HCEC 1CT (cell line): ENCODE data around the gene BABAM2.
A peak's percentile ranks its signal among the peaks of the same experiment; 100 is the strongest.
"Not testable (repeated sequence)": the region's sequence is repeated elsewhere in the genome, so short reads cannot be mapped to it uniquely, and the experiment has no call there.

Experiments used
- DNase-seq: peaks from one replicate; pipeline ENCODE4 v3.0.0-alpha.2; 2017

BABAM2 gene

GRCh38 chr2:28084564-28084963 is 194.0 kb downstream of the BABAM2 start:
- DNase-seq, result no peak

GRCh38 chr2:28085201-28085600 is 194.7 kb downstream of the BABAM2 start:
- no peak for DNase-seq

GRCh38 chr2:28086611-28087010 is 196.1 kb downstream of the BABAM2 start:
- no peak for DNase-seq

- DNase-seq, result peak; percentile 80
Observed at GRCh38 chr2:28088970-28089369, 198.4 kb downstream of the BABAM2 start.

GRCh38 chr2:28089486-28089885 is 199.0 kb downstream of the BABAM2 start:
- DNase-seq, result no peak

- DNase-seq, result no peak
Observed at GRCh38 chr2:28093308-28093707, 202.8 kb downstream of the BABAM2 start.

GRCh38 chr2:28093768-28094167 is 203.2 kb downstream of the BABAM2 start:
- DNase-seq, result no peak

GRCh38 chr2:28094739-28095138 is 204.2 kb downstream of the BABAM2 start:
- no peak for DNase-seq

GRCh38 chr2:28095622-28096021 is 205.1 kb downstream of the BABAM2 start:
- no peak for DNase-seq

- peak; percentile 50 for DNase-seq
Observed at GRCh38 chr2:28096421-28096820, 205.9 kb downstream of the BABAM2 start.

GRCh38 chr2:28098501-28099225 is 208.1 kb downstream of the BABAM2 start:
- DNase-seq, result no peak

GRCh38 chr2:28101123-28101522 is 210.6 kb downstream of the BABAM2 start:
- peak; percentile 36 for DNase-seq

- DNase-seq, result peak; percentile 5
Observed at GRCh38 chr2:28101892-28102291, 211.4 kb downstream of the BABAM2 start.

GRCh38 chr2:28102455-28102874 is 211.9 kb downstream of the BABAM2 start:
- peak; percentile 84 for DNase-seq

GRCh38 chr2:28103611-28104010 is 213.1 kb downstream of the BABAM2 start:
- DNase-seq, result no peak

GRCh38 chr2:28108143-28108542 is 217.6 kb downstream of the BABAM2 start:
- no peak for DNase-seq

GRCh38 chr2:28113771-28114170 is 223.2 kb downstream of the BABAM2 start:
- not testable (repeated sequence) for DNase-seq

GRCh38 chr2:28117104-28117596 is 226.6 kb downstream of the BABAM2 start:
- DNase-seq, result no peak

- no peak for DNase-seq
Observed at GRCh38 chr2:28119631-28120030, 229.1 kb downstream of the BABAM2 start.

GRCh38 chr2:28128281-28128950 is 237.9 kb downstream of the BABAM2 start:
- DNase-seq, result peak; percentile 58

- peak; percentile 45 for DNase-seq
Observed at GRCh38 chr2:28129955-28130695, 239.6 kb downstream of the BABAM2 start.

- DNase-seq, result no peak
Observed at GRCh38 chr2:28133778-28134177, 243.2 kb downstream of the BABAM2 start.

- no peak for DNase-seq
Observed at GRCh38 chr2:28134262-28134812, 243.8 kb downstream of the BABAM2 start.
